Vagina (tissue), 2 donors: ENCODE measurements around the gene NAGA.

Source experiments
- POLR2A ChIP-seq, 2 donors: fragments of 450-650 bp; IDR thresholded peaks; one replicate each; pipeline ENCODE4 v1.6.1; 2017; ENCODE audit warnings: antibody characterized with exemption in 2 of 2, mild to moderate bottlenecking in 2 of 2, moderate library complexity in 2 of 2
- POLR2AphosphoS5 ChIP-seq, 2 donors: sonication (generic); formaldehyde crosslinking; IDR thresholded peaks; one replicate each; pipeline ENCODE4 v1.9.0; 2017; ENCODE audit warnings: antibody characterized with exemption in 2 of 2, mild to moderate bottlenecking in 2 of 2, low read depth in 1 of 2; ENCODE audit not compliant: insufficient read depth in 1 of 2
- TF ChIP-seq, protein P1 (sequence below), 3 experiments: fragments of 450-650 bp in 2 of 3; fragments of 200-600 bp in 1 of 3; sonication (generic) in 1 of 3; IDR thresholded peaks; one replicate each; pipeline ENCODE4 v1.5.1; 2017 to 2019; ENCODE audit warnings: antibody characterized with exemption in 3 of 3, mild to moderate bottlenecking in 2 of 3, moderate library complexity in 2 of 3

DNA sequence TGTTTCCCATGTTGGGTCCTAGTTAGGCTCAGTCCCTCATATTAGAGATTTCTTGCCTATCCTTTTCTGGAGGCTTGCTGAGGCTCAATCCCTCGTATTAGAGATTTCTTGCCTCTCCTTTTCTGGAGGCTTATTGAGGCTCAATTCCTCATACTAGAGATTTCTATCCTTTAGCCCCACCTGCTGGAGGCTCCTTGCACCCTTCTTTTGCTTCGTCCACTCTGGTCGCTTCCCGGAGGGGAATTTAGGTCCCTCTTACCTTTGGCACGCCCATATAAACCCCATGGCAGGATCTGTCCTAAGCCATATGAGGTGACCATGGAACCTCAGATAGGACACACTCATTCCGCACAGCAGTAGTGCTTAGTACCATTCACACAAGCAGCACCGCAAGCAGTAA, 44.1 kb upstream of the NAGA start:
- TF ChIP-seq, protein P1, sequence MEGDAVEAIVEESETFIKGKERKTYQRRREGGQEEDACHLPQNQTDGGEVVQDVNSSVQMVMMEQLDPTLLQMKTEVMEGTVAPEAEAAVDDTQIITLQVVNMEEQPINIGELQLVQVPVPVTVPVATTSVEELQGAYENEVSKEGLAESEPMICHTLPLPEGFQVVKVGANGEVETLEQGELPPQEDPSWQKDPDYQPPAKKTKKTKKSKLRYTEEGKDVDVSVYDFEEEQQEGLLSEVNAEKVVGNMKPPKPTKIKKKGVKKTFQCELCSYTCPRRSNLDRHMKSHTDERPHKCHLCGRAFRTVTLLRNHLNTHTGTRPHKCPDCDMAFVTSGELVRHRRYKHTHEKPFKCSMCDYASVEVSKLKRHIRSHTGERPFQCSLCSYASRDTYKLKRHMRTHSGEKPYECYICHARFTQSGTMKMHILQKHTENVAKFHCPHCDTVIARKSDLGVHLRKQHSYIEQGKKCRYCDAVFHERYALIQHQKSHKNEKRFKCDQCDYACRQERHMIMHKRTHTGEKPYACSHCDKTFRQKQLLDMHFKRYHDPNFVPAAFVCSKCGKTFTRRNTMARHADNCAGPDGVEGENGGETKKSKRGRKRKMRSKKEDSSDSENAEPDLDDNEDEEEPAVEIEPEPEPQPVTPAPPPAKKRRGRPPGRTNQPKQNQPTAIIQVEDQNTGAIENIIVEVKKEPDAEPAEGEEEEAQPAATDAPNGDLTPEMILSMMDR (IDR thresholded peaks at IDR 0.05), result no peak
- TF ChIP-seq POLR2A (IDR thresholded peaks at IDR 0.05) (no peak), POLR2AphosphoS5 (IDR thresholded peaks at IDR 0.05; ENCODE audit: insufficient read depth in 1 of 2, low read depth in 1 of 2) (no peak)
